Measurements from ENCODE around the gene OLFM2.

OLFM2 gene

GRCh38 chr19:9912551-9913236 lies 23.6 kb downstream of the OLFM2 start:
- intact Hi-C loops (cut with DNase I; ENCODE audit: low total_unique reads) = no loop called here
- Histone ChIP-seq H3K36me3 (no peaks in the 10 kb centered on the region), H3K27me3 (peaks cover 0 to 60% of the 10 kb centered on the region in 2 donors), H3K4me3 (no peak overlapping the region), H3K27ac (no peak overlapping the region), H3K4me1 (peaks cover 0 to 20% (median 19%) of the 10 kb centered on the region in 4 donors), H3K9me3 (no peaks in the 10 kb centered on the region)
- TF ChIP-seq CTCF (IDR thresholded peaks at IDR 0.05) = no peak
- DNase-seq = no peak

- peaks cover 0 to 20% (median 19%) of the 10 kb centered on the region in 4 donors for H3K4me1 ChIP-seq
- no peak for TF ChIP-seq CTCF (IDR thresholded peaks at IDR 0.05)
- intact Hi-C loops (cut with DNase I; ENCODE audit: low total_unique reads) = no loop called here
- H3K4me3 ChIP-seq = no peak overlapping the region
- H3K9me3 ChIP-seq = no peaks in the 10 kb centered on the region
- peaks cover 0 to 58% of the 10 kb centered on the region in 2 donors for H3K27me3 ChIP-seq
- H3K27ac ChIP-seq = no peak overlapping the region
- DNase-seq = no peak
- no peaks in the 10 kb centered on the region for H3K36me3 ChIP-seq
Measured at GRCh38 chr19:9911524-9912185, 24.7 kb downstream of the OLFM2 start.

GRCh38 chr19:9910625-9911024 lies 25.7 kb downstream of the OLFM2 start:
- Histone ChIP-seq H3K36me3 (no peaks in the 10 kb centered on the region), H3K27me3 (peaks cover 0 to 53% of the 10 kb centered on the region in 2 donors), H3K4me1 (peaks cover 0 to 20% (median 19%) of the 10 kb centered on the region in 4 donors), H3K27ac (no peak overlapping the region), H3K4me3 (no peak overlapping the region), H3K9me3 (no peaks in the 10 kb centered on the region)
- DNase-seq = no peak
- TF ChIP-seq CTCF (IDR thresholded peaks at IDR 0.05) = no peak
- intact Hi-C loops (cut with DNase I; ENCODE audit: low total_unique reads) = no loop called here

GRCh38 chr19:9909251-9909650 lies 27.1 kb downstream of the OLFM2 start:
- H3K4me3 ChIP-seq = no peak overlapping the region
- no peaks in the 10 kb centered on the region for H3K36me3 ChIP-seq
- peaks cover 0 to 14% (median 13%) of the 10 kb centered on the region in 4 donors for H3K4me1 ChIP-seq
- no peaks in the 10 kb centered on the region for H3K9me3 ChIP-seq
- H3K27me3 ChIP-seq = peaks cover 0 to 41% of the 10 kb centered on the region in 2 donors
- no peak for DNase-seq
- H3K27ac ChIP-seq = no peak overlapping the region
- TF ChIP-seq CTCF (IDR thresholded peaks at IDR 0.05) = no peak
- intact Hi-C loops (cut with DNase I; ENCODE audit: low total_unique reads) = no loop called here

- Histone ChIP-seq H3K4me3 (no peak overlapping the region), H3K27ac (no peak overlapping the region), H3K4me1 (no peaks in the 10 kb centered on the region), H3K27me3 (peaks cover 0 to 15% of the 10 kb centered on the region in 2 donors), H3K36me3 (no peaks in the 10 kb centered on the region), H3K9me3 (no peaks in the 10 kb centered on the region)
- DNase-seq = no peak
- intact Hi-C loops (cut with DNase I; ENCODE audit: low total_unique reads) = no loop called here
- TF ChIP-seq CTCF (IDR thresholded peaks at IDR 0.05) = no peak
Measured at GRCh38 chr19:9906475-9907087, 29.7 kb downstream of the OLFM2 start.
